Ishikawa (cell line): Measurements from ENCODE around the gene NPAS3.

Source experiments
- CEBPB ChIP-seq: IDR thresholded peaks from 2 replicates; pipeline ENCODE4 v1.6.1; 2012
- CREB1 ChIP-seq: IDR thresholded peaks from 2 replicates; pipeline ENCODE4 v1.6.1; 2012; ENCODE audit warnings: low read depth
- EGR1 ChIP-seq: IDR thresholded peaks from 2 replicates; pipeline ENCODE4 v1.6.1; 2012
- EP300 ChIP-seq: IDR thresholded peaks from 2 replicates; pipeline ENCODE4 v1.6.1; 2012; ENCODE audit warnings: borderline replicate concordance
- FOXM1 ChIP-seq: IDR thresholded peaks from 2 replicates; pipeline ENCODE4 v1.6.1; 2012; ENCODE audit warnings: low read depth, borderline replicate concordance
- NFIC ChIP-seq: IDR thresholded peaks from 2 replicates; pipeline ENCODE4 v1.6.1; 2012
- RAD21 ChIP-seq: IDR thresholded peaks from 2 replicates; pipeline ENCODE4 v1.6.1; 2012; ENCODE audit warnings: low read depth
- TAF1 ChIP-seq: IDR thresholded peaks from 2 replicates; pipeline ENCODE4 v1.6.1; 2012; ENCODE audit warnings: low read depth, mild to moderate bottlenecking
- TCF12 ChIP-seq: IDR thresholded peaks from 2 replicates; pipeline ENCODE4 v1.6.1; 2012; ENCODE audit warnings: low read depth
- TEAD4 ChIP-seq: IDR thresholded peaks from 2 replicates; pipeline ENCODE4 v1.6.1; 2012
- USF1 ChIP-seq: IDR thresholded peaks from 2 replicates; pipeline ENCODE4 v1.6.1; 2012
- YY1 ChIP-seq: IDR thresholded peaks from 2 replicates; pipeline ENCODE4 v1.6.1; 2012; ENCODE audit warnings: low read depth
- ZBTB7A ChIP-seq: IDR thresholded peaks from 2 replicates; pipeline ENCODE4 v1.6.1; 2012; ENCODE audit warnings: low read depth
- TF ChIP-seq, protein P1 (sequence below): IDR thresholded peaks from 2 replicates; pipeline ENCODE4 v1.6.1; 2012
- TF ChIP-seq, protein P2 (sequence below): IDR thresholded peaks from 2 replicates; pipeline ENCODE4 v1.6.1; 2012; ENCODE audit warnings: low read depth, mild to moderate bottlenecking

Gene NPAS3

GRCh38 chr14:33364466-33364865 is 425.8 kb downstream of the NPAS3 start:
- TF ChIP-seq, protein P1, sequence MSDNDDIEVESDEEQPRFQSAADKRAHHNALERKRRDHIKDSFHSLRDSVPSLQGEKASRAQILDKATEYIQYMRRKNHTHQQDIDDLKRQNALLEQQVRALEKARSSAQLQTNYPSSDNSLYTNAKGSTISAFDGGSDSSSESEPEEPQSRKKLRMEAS = no peak
- TF ChIP-seq EP300 (no peak), TEAD4 (no peak), CEBPB (no peak), TCF12 (no peak), EGR1 (no peak)

- TF ChIP-seq TEAD4 = no peak
- TF ChIP-seq USF1 = no peak
- TF ChIP-seq, protein P1 = no peak
- TF ChIP-seq EGR1 = no peak
- TF ChIP-seq TCF12 = no peak
- TF ChIP-seq, protein P2, sequence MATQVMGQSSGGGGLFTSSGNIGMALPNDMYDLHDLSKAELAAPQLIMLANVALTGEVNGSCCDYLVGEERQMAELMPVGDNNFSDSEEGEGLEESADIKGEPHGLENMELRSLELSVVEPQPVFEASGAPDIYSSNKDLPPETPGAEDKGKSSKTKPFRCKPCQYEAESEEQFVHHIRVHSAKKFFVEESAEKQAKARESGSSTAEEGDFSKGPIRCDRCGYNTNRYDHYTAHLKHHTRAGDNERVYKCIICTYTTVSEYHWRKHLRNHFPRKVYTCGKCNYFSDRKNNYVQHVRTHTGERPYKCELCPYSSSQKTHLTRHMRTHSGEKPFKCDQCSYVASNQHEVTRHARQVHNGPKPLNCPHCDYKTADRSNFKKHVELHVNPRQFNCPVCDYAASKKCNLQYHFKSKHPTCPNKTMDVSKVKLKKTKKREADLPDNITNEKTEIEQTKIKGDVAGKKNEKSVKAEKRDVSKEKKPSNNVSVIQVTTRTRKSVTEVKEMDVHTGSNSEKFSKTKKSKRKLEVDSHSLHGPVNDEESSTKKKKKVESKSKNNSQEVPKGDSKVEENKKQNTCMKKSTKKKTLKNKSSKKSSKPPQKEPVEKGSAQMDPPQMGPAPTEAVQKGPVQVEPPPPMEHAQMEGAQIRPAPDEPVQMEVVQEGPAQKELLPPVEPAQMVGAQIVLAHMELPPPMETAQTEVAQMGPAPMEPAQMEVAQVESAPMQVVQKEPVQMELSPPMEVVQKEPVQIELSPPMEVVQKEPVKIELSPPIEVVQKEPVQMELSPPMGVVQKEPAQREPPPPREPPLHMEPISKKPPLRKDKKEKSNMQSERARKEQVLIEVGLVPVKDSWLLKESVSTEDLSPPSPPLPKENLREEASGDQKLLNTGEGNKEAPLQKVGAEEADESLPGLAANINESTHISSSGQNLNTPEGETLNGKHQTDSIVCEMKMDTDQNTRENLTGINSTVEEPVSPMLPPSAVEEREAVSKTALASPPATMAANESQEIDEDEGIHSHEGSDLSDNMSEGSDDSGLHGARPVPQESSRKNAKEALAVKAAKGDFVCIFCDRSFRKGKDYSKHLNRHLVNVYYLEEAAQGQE = no peak
- TF ChIP-seq NFIC = no peak
- TF ChIP-seq RAD21 = no peak
- TF ChIP-seq EP300 = no peak
- TF ChIP-seq YY1 = no peak
- TF ChIP-seq ZBTB7A = no peak
- TF ChIP-seq CEBPB = no peak
Measured at GRCh38 chr14:33369041-33369440, 430.4 kb downstream of the NPAS3 start.

GRCh38 chr14:33369972-33370371 is 431.3 kb downstream of the NPAS3 start:
- no peak for TF ChIP-seq EP300
- no peak for TF ChIP-seq FOXM1
- TF ChIP-seq, protein P1 = no peak

DNA sequence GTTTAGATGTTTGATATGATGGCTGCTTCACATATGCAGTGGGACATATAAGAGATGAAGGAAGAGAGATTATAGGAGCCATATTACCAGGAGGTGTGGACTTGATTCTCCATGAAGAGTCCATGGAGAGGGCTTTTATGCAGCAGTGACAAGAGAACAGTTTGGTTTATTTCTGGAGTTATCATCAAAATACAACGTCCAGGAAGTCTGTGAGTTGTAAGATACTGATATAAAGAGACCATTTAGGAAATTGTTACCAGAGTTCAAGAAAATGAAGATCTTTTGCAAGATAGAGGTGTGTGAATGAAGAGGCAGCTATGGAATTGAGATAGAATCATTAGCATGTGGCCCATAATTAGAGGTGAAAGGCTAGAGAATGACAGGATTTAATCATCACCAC is 431.7 kb downstream of the NPAS3 start:
- TF ChIP-seq NFIC (no peak), USF1 (no peak), FOXM1 (no peak), EP300 (no peak), TEAD4 (no peak), RAD21 (no peak), CREB1 (no peak), CEBPB (no peak), TCF12 (no peak), ZBTB7A (no peak), TAF1 (no peak), EGR1 (no peak), YY1 (no peak)
- TF ChIP-seq, protein P1 = no peak
- TF ChIP-seq, protein P2 = no peak

GRCh38 chr14:33375196-33375595 is 436.5 kb downstream of the NPAS3 start:
- TF ChIP-seq NFIC (no peak), RAD21 (no peak), TAF1 (no peak)
- TF ChIP-seq, protein P2 = no peak
